BLaER1 treated with 17β-estradiol and CSF1 and Interleukin-3, amounts not matched to agents 10 nM and 100 nM (cell line): ENCODE results near the gene NES.
A peak's percentile ranks its signal among the peaks of the same experiment; 100 is the strongest.

Experiments
- H3K27ac ChIP-seq, 11 experiments: shearing (Covaris generic); formaldehyde crosslinking; 2 replicates each; pipeline ENCODE4 v1.8.1; 2022
- H3K27me3 ChIP-seq, 11 experiments: shearing (Covaris generic); formaldehyde crosslinking; 2 replicates each; pipeline ENCODE4 v1.8.1; 2022
- H3K36me3 ChIP-seq, 11 experiments: shearing (Covaris generic); formaldehyde crosslinking; 2 replicates each; pipeline ENCODE4 v1.8.1; 2022
- H3K4me1 ChIP-seq, 10 experiments: shearing (Covaris generic); formaldehyde crosslinking; 2 replicates each; pipeline ENCODE4 v1.8.1; 2022
- H3K4me2 ChIP-seq, 11 experiments: shearing (Covaris generic); formaldehyde crosslinking; 2 replicates each; pipeline ENCODE4 v1.8.1; 2022
- H3K4me3 ChIP-seq, 10 experiments: shearing (Covaris generic); formaldehyde crosslinking; 2 replicates each; pipeline ENCODE4 v1.8.1; 2022
- H3K9ac ChIP-seq, 11 experiments: shearing (Covaris generic); formaldehyde crosslinking; 2 replicates each; pipeline ENCODE4 v1.8.1; 2022
- H3K9me3 ChIP-seq, 11 experiments: shearing (Covaris generic); formaldehyde crosslinking; replicated peaks in 1 of 11; 2 replicates each; pipeline ENCODE4 v1.8.1; 2022
- H4K20me1 ChIP-seq, 11 experiments: shearing (Covaris generic); formaldehyde crosslinking; 2 replicates each; pipeline ENCODE4 v1.8.1; 2022
- Cebpa-rat ChIP-seq, 11 experiments: shearing (Covaris generic); IDR thresholded peaks; 2 replicates each; pipeline ENCODE4 v1.8.1; 2022

NES gene

DNA sequence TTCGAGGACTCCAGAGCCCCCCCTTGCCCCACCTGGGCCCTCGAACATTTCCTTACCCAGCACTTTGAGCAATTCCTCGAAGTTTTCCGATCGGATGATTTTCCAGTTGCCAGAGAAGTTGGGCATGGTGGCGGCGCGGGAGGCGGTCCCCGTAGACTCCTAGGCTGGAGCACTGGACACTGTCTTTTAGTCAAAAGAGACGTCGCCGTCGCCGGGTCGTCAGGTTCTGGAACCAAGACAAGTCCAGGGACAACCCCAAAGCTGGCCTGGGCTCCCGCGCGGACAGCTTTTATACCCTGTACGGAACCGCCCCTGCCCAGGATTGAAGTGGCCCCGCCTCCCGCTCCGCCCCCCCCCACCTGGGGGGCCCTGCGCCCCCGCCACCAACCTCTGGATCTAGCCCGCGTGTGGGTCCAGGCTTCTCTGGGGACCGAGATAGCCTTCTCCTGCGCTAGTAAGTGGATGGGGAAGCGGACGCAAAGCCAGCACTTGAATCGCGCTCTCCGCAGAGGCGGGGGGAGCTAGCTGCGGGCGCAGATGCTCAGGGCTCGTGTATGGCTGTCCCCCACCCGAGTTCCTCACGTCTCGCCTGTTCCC lies 28.2 kb upstream of the NES start, which contains the start of gene CRABP2:
Gene CRABP2, minus strand, starts transcription at position 263 of the 597 bp plus-strand sequence. Its CDS starts 137 bp downstream, at position 126.
- no peaks in the 10 kb centered on the region for H3K36me3 ChIP-seq
- peaks cover 33 to 49% (median 40%) of the 10 kb centered on the region in 11 experiments for H3K27me3 ChIP-seq
- peak within 1 kb of the TSS; percentile 51 to 71 (median 60) for H3K4me3 ChIP-seq
- peak within 1 kb of the TSS in 7 of 11 experiments; percentile 2 to 66 (median 49); a peak in 10 of 22 replicates for H3K27ac ChIP-seq
- H3K9me3 ChIP-seq = no peaks in the 10 kb centered on the region
- H3K4me2 ChIP-seq = peak within 1 kb of the TSS; percentile 89 to 100 (median 99)
- H3K9ac ChIP-seq = peak within 1 kb of the TSS; percentile 7 to 81 (median 66); a peak in 21 of 22 replicates
- TF ChIP-seq Cebpa-rat (IDR thresholded peaks at IDR 0.05) = no peak
- peaks cover 0 to 55% (median 8%) of the 10 kb centered on the region in 11 experiments; a peak in 9 of 22 replicates for H4K20me1 ChIP-seq
- H3K4me1 ChIP-seq = peaks cover 26 to 39% (median 33%) of the 10 kb centered on the region in 10 experiments

GRCh38 chr1:156704930-156705320 lies 27.7 kb upstream of the NES start:
- Histone ChIP-seq H3K4me2 (peak overlapping the region; percentile 89 to 100 (median 99)), H3K4me3 (peak overlapping the region; percentile 51 to 71 (median 60)), H3K9ac (peak overlapping the region in 8 of 11 experiments; percentile 16 to 81 (median 56); a peak in 11 of 22 replicates), H3K9me3 (no peaks in the 10 kb centered on the region), H3K36me3 (no peaks in the 10 kb centered on the region), H3K27me3 (peaks cover 33 to 49% (median 40%) of the 10 kb centered on the region in 11 experiments), H3K27ac (no peak overlapping the region), H3K4me1 (peaks cover 26 to 39% (median 32%) of the 10 kb centered on the region in 10 experiments), H4K20me1 (peaks cover 0 to 52% (median 8%) of the 10 kb centered on the region in 11 experiments; a peak in 8 of 22 replicates)
- TF ChIP-seq Cebpa-rat (IDR thresholded peaks at IDR 0.05) = no peak

DNA sequence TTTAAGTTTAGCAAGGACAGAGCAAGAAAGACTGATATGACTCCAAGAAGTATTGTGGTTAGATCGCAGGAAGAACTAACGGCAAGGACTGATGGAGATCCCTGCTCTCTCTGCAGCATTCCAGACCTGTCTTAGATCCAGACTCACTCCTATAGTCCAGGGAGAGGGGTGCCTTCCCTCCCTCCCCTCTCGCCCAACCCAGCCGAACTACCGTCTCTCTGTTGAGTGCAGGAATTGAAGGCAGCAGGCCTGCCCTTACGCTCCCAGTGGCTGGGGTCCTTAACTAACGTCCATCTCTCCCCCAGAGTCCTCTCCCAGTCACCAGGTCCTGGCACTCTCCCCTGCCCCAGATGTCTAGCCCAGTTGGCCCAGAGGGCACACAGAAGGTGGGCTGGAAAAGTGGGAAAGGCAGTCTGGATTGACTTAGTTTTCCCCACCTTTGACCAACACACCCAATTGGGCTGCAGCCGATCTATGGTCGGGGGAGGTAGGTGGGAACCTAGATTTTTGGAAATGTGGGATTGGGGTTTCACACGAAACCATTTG lies 27.0 kb upstream of the NES start:
- Histone ChIP-seq H4K20me1 (peaks cover 0 to 46% (median 8%) of the 10 kb centered on the region in 11 experiments; a peak in 8 of 22 replicates), H3K4me2 (peak overlapping the region in 3 of 11 experiments; percentile 92 to 100 (median 99); a peak in 4 of 22 replicates), H3K9me3 (no peaks in the 10 kb centered on the region), H3K27ac (no peak overlapping the region), H3K9ac (0 out of 22 replicates have a peak overlapping the region, but pooled peaks of 1 of the 11 experiments have one; percentile 37), H3K27me3 (peaks cover 33 to 49% (median 40%) of the 10 kb centered on the region in 11 experiments), H3K36me3 (no peaks in the 10 kb centered on the region), H3K4me3 (no peak overlapping the region), H3K4me1 (peaks cover 26 to 39% (median 31%) of the 10 kb centered on the region in 10 experiments)
- TF ChIP-seq Cebpa-rat (IDR thresholded peaks at IDR 0.05) = no peak

- peaks cover 33 to 49% (median 40%) of the 10 kb centered on the region in 11 experiments for H3K27me3 ChIP-seq
- H3K4me3 ChIP-seq = no peak overlapping the region
- H3K27ac ChIP-seq = no peak overlapping the region
- no peaks in the 10 kb centered on the region for H3K36me3 ChIP-seq
- H3K4me2 ChIP-seq = no peak overlapping the region
- no peaks in the 10 kb centered on the region for H3K9me3 ChIP-seq
- peaks cover 26 to 39% (median 31%) of the 10 kb centered on the region in 10 experiments for H3K4me1 ChIP-seq
- TF ChIP-seq Cebpa-rat (IDR thresholded peaks at IDR 0.05) = no peak
- H4K20me1 ChIP-seq = peaks cover 0 to 41% (median 8%) of the 10 kb centered on the region in 11 experiments; a peak in 8 of 22 replicates
- no peak overlapping the region for H3K9ac ChIP-seq
These were observed 26.5 kb upstream of the NES start for GRCh38 chr1:156703741-156704140.

DNA sequence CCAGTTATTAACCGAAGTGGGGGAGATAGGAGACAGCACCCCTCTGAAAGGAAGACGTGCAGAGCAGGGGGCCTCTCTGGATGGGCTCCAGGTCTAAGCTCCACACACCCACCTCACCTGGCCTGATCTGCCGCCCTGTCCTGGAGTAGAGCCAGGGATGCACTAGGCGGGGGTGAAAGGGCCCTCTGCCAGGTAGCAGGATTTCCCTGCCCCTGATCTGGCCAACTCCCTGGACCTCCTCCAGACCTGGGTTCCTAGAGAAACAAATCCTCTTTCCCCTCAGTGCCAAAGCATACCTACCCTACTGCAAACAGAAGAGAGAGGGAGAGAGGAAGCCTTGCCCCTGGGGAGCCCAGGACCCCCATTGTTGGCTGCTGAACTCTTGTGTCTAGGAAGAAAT lies 26.1 kb upstream of the NES start:
- peaks cover 33 to 49% (median 40%) of the 10 kb centered on the region in 11 experiments for H3K27me3 ChIP-seq

DNA sequence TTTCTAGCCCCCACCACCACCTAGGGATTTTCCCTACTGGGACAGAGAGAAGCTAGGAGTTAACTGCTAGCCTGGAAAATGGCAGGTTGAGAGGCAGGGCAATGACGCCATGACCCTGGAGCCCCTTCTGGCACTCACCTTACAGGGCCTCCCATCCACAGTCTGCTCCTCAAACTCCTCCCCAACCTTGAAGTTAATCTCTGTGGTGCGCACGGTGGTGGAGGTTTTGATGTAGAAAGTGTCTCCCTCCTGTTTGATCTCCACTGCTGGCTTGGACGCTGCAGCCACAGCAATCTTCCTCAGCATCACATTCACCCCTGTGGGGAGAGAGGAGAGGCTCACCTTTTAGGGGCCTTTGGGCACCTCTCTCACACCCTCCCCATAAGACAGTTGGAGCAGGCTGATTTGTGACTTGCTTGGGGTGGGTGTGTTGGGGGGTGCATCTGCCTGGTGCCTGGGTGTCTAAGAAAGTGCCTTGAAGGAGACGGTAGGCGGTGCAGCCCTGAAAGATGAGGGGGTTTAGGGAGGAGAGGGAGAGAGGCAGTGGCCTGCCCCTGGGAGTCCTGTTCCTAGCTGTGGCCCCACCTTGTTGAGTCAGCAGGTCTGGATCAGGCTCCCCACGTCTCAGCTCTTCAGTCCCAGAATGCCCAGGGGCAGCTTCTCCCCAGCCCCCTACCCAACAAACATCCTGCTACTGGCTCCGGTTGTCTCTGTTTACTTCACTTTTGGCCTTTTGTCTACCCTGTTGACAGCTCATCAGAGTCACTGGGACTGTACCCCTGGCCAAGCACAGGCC lies 23.7 kb upstream of the NES start:
- H3K4me2 ChIP-seq = no peak overlapping the region
- no peak for TF ChIP-seq Cebpa-rat (IDR thresholded peaks at IDR 0.05)

More for the DNA sequence above, 26.1 kb upstream of the NES start:
- H3K36me3 ChIP-seq = no peaks in the 10 kb centered on the region
- peaks cover 0 to 37% (median 8%) of the 10 kb centered on the region in 11 experiments; a peak in 8 of 22 replicates for H4K20me1 ChIP-seq
- no peak overlapping the region for H3K9ac ChIP-seq
- no peak overlapping the region for H3K27ac ChIP-seq
- H3K4me2 ChIP-seq = no peak overlapping the region
- H3K4me3 ChIP-seq = no peak overlapping the region
- H3K4me1 ChIP-seq = peaks cover 26 to 39% (median 31%) of the 10 kb centered on the region in 10 experiments
- no peak for TF ChIP-seq Cebpa-rat (IDR thresholded peaks at IDR 0.05)
- no peaks in the 10 kb centered on the region for H3K9me3 ChIP-seq

DNA sequence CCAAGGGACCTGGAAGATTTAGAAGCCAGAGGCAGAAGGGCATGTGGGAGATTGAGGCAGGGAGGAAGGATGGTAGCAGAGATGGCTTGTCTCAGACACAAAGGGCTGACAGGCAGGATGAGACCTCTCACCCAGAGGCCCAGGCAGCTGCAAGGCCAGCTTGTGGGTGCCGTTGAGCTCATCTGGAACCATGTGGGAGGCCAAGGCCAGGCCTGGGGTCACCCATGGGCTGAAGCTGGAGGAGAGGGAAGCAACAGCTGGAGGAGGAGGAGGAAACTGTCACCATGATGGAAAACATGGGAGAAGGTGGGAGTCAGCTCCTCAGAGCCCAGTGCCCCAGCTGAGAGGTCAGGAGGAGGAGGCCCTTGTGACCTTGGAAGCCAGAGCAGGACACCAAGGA lies 21.8 kb upstream of the NES start:
- Histone ChIP-seq H3K4me2 (no peak overlapping the region), H3K9me3 (no peaks in the 10 kb centered on the region), H3K9ac (no peak overlapping the region), H3K4me3 (no peak overlapping the region), H4K20me1 (peaks cover 0 to 15% (median 0%) of the 10 kb centered on the region in 11 experiments; a peak in 4 of 22 replicates), H3K27me3 (peaks cover 12 to 18% (median 14%) of the 10 kb centered on the region in 11 experiments), H3K4me1 (peaks cover 0 to 27% (median 23%) of the 10 kb centered on the region in 10 experiments; a peak in 18 of 20 replicates), H3K36me3 (no peaks in the 10 kb centered on the region), H3K27ac (no peak overlapping the region)
- no peak for TF ChIP-seq Cebpa-rat (IDR thresholded peaks at IDR 0.05)

More for the DNA sequence above, 23.7 kb upstream of the NES start:
- H3K9ac ChIP-seq = no peak overlapping the region
- no peaks in the 10 kb centered on the region for H3K36me3 ChIP-seq
- H3K9me3 ChIP-seq = no peaks in the 10 kb centered on the region
- H3K4me3 ChIP-seq = no peak overlapping the region
- peaks cover 32 to 37% (median 33%) of the 10 kb centered on the region in 11 experiments for H3K27me3 ChIP-seq
- peaks cover 14 to 35% (median 31%) of the 10 kb centered on the region in 10 experiments for H3K4me1 ChIP-seq
- no peak overlapping the region for H3K27ac ChIP-seq
- H4K20me1 ChIP-seq = peaks cover 0 to 28% (median 8%) of the 10 kb centered on the region in 11 experiments; a peak in 7 of 22 replicates

GRCh38 chr1:156697481-156697880 lies 20.3 kb upstream of the NES start:
- Histone ChIP-seq H3K27ac (0 out of 22 replicates have a peak overlapping the region, but pooled peaks of 1 of the 11 experiments have one; percentile 26), H3K9ac (peak overlapping the region in 2 of 11 experiments; percentile 2 to 37; a peak in 2 of 22 replicates), H3K4me1 (peaks cover 8 to 42% (median 38%) of the 10 kb centered on the region in 10 experiments), H3K4me3 (no peak overlapping the region), H3K36me3 (no peaks in the 10 kb centered on the region), H3K9me3 (no peaks in the 10 kb centered on the region), H4K20me1 (peaks cover 0 to 12% (median 0%) of the 10 kb centered on the region in 11 experiments; a peak in 1 of 22 replicates), H3K27me3 (peaks cover 8 to 17% (median 14%) of the 10 kb centered on the region in 11 experiments), H3K4me2 (peak overlapping the region in 10 of 11 experiments; percentile 24 to 73 (median 60); a peak in 17 of 22 replicates)
- no peak for TF ChIP-seq Cebpa-rat (IDR thresholded peaks at IDR 0.05)
